ENCODE measurements around the gene MED12L.
"Not testable (repeated sequence)": the region's sequence is repeated elsewhere in the genome, so short reads cannot be mapped to it uniquely, and the experiment has no call there.

- TF ChIP-seq, protein P1, sequence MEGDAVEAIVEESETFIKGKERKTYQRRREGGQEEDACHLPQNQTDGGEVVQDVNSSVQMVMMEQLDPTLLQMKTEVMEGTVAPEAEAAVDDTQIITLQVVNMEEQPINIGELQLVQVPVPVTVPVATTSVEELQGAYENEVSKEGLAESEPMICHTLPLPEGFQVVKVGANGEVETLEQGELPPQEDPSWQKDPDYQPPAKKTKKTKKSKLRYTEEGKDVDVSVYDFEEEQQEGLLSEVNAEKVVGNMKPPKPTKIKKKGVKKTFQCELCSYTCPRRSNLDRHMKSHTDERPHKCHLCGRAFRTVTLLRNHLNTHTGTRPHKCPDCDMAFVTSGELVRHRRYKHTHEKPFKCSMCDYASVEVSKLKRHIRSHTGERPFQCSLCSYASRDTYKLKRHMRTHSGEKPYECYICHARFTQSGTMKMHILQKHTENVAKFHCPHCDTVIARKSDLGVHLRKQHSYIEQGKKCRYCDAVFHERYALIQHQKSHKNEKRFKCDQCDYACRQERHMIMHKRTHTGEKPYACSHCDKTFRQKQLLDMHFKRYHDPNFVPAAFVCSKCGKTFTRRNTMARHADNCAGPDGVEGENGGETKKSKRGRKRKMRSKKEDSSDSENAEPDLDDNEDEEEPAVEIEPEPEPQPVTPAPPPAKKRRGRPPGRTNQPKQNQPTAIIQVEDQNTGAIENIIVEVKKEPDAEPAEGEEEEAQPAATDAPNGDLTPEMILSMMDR (conservative IDR thresholded peaks at IDR 0.05) = not testable (repeated sequence)
- not testable (repeated sequence) for TF ChIP-seq EZH2 (IDR thresholded peaks at IDR 0.05; ENCODE audit: low read depth)
These were observed 12.6 kb upstream of the MED12L start for GRCh38 chr3:151072842-151073241.
